WTC11 (cell line): ENCODE results near the gene GLI1. TPM values are rescaled to one million over a fixed set of nuclear protein-coding genes. Genes with fewer than 3 reads are reported as not detected.

Source experiments
- ATAC-seq: fragments of 200-7000 bp; cut with Tn5 transposase; 2 replicates; pipeline ENCODE4 v1.10.0; 2021; ENCODE audit warnings: mild to moderate bottlenecking, moderate library complexity
- CTCF ChIA-PET: fragments of 300-600 bp; sonication (Branson Sonifier 250); formaldehyde crosslinking; loops from one replicate; lab custom pipeline; 2021; ENCODE audit warnings: antibody characterized with exemption; lab: Charles Lee
- POLR2A ChIA-PET: fragments of 350-600 bp; sonication (Branson Sonifier 250); formaldehyde crosslinking; loops from one replicate; lab custom pipeline; 2021; ENCODE audit warnings: antibody characterized with exemption; lab: Charles Lee
- DNase-seq: peaks from one replicate; pipeline ENCODE4 v3.0.0; 2021; ENCODE audit warnings: low spot score
- H3K27ac Mint-ChIP-seq: 2 replicates; pipeline ENCODE4 v1.8.0; 2021; ENCODE audit warnings: mixed read lengths
- H3K27me3 Mint-ChIP-seq: 2 replicates; pipeline ENCODE4 v1.8.0; 2021; ENCODE audit warnings: low read depth, mild to moderate bottlenecking, moderate library complexity, mixed read lengths
- H3K36me3 Mint-ChIP-seq: 2 replicates; pipeline ENCODE4 v1.8.0; 2021; ENCODE audit warnings: mixed read lengths
- H3K4me1 Mint-ChIP-seq: 2 replicates; pipeline ENCODE4 v1.8.0; 2022; ENCODE audit warnings: mixed read lengths
- H3K4me3 Mint-ChIP-seq: 2 replicates; pipeline ENCODE4 v1.8.0; 2021; ENCODE audit warnings: mild to moderate bottlenecking, moderate library complexity, mixed read lengths
- H3K9me3 Mint-ChIP-seq: 2 replicates; pipeline ENCODE4 v1.8.0; 2021; ENCODE audit warnings: mixed read lengths
- CBFB ChIP-seq: sonication (generic); formaldehyde crosslinking; IDR thresholded peaks from 2 replicates; pipeline ENCODE4 v1.8.1; 2022; ENCODE audit warnings: mild to moderate bottlenecking, low read depth, missing genetic modification reagents
- CREM ChIP-seq: sonication (generic); formaldehyde crosslinking; IDR thresholded peaks from 2 replicates; pipeline ENCODE4 v1.8.1; 2022; ENCODE audit warnings: mild to moderate bottlenecking, missing genetic modification reagents, moderate library complexity
- FOXJ3 ChIP-seq: sonication (generic); formaldehyde crosslinking; IDR thresholded peaks from 2 replicates; pipeline ENCODE4 v1.9.0; 2021; ENCODE audit warnings: missing genetic modification reagents, mild to moderate bottlenecking, borderline replicate concordance
- KAT7 ChIP-seq: sonication (generic); formaldehyde crosslinking; IDR thresholded peaks from 2 replicates; pipeline ENCODE4 v1.8.1; 2023; ENCODE audit warnings: missing genetic modification reagents, mild to moderate bottlenecking, borderline replicate concordance
- NFATC4 ChIP-seq: fragments of 250-450 bp; sonication (Bioruptor Pico); IDR thresholded peaks from 2 replicates; pipeline ENCODE4 v1.9.0; 2021; ENCODE audit warnings: mild to moderate bottlenecking
- NR1H2 ChIP-seq: sonication (generic); formaldehyde crosslinking; IDR thresholded peaks from 2 replicates; pipeline ENCODE4 v1.9.0; 2021; ENCODE audit warnings: mild to moderate bottlenecking, moderate library complexity, missing genetic modification reagents
- RELA ChIP-seq: sonication (generic); formaldehyde crosslinking; IDR thresholded peaks from 2 replicates; pipeline ENCODE4 v1.8.1; 2022; ENCODE audit warnings: missing genetic modification reagents, mild to moderate bottlenecking, borderline replicate concordance
- SMAD4 ChIP-seq: sonication (generic); formaldehyde crosslinking; IDR thresholded peaks from 2 replicates; pipeline ENCODE4 v1.8.0; 2022; ENCODE audit warnings: mild to moderate bottlenecking, missing genetic modification reagents
- TEAD4 ChIP-seq: sonication (generic); formaldehyde crosslinking; IDR thresholded peaks from 2 replicates; pipeline ENCODE4 v1.8.0; 2022; ENCODE audit warnings: mild to moderate bottlenecking, missing genetic modification reagents
- ZBTB21 ChIP-seq: sonication (generic); formaldehyde crosslinking; IDR thresholded peaks from 2 replicates; pipeline ENCODE4 v1.8.1; 2023; ENCODE audit warnings: mild to moderate bottlenecking, missing genetic modification reagents, borderline replicate concordance
- ZNF219 ChIP-seq: sonication (generic); formaldehyde crosslinking; IDR thresholded peaks from 2 replicates; pipeline ENCODE4 v1.8.0; 2023; ENCODE audit warnings: missing genetic modification reagents, mild to moderate bottlenecking, borderline replicate concordance
- ZNF263 ChIP-seq: sonication (generic); formaldehyde crosslinking; IDR thresholded peaks from 2 replicates; pipeline ENCODE4 v1.8.1; 2022; ENCODE audit warnings: low read depth, mild to moderate bottlenecking, moderate library complexity, missing genetic modification reagents
- ZNF423 ChIP-seq: fragments of 250-450 bp; sonication (Bioruptor Pico); IDR thresholded peaks from 2 replicates; pipeline ENCODE4 v2.1.2; 2022; ENCODE audit warnings: mild to moderate bottlenecking, moderate library complexity
- total RNA-seq: library from RNA; stranded (reverse); gene quantifications from 3 replicates; pipeline ENCODE4 v1.2.3, GENCODE V29; 2021
- TF ChIP-seq, protein P1 (sequence below): fragments of 250-450 bp; sonication (Bioruptor Pico); IDR thresholded peaks from 2 replicates; pipeline ENCODE4 v1.8.0; 2021; ENCODE audit warnings: mild to moderate bottlenecking
- TF ChIP-seq, protein P2 (sequence below): sonication (generic); formaldehyde crosslinking; IDR thresholded peaks from 2 replicates; pipeline ENCODE4 v1.8.0; 2022; ENCODE audit warnings: mild to moderate bottlenecking, missing genetic modification reagents
- TF ChIP-seq, protein P3 (sequence below): sonication (generic); formaldehyde crosslinking; IDR thresholded peaks from 2 replicates; pipeline ENCODE4 v1.8.1; 2022; ENCODE audit warnings: mild to moderate bottlenecking, moderate library complexity, missing genetic modification reagents
- TF ChIP-seq, protein P4 (sequence below): sonication (generic); formaldehyde crosslinking; IDR thresholded peaks from 2 replicates; pipeline ENCODE4 v1.8.1; 2023; ENCODE audit warnings: mild to moderate bottlenecking, missing genetic modification reagents, moderate library complexity
- TF ChIP-seq, protein P5 (sequence below): sonication (generic); formaldehyde crosslinking; IDR thresholded peaks from 2 replicates; pipeline ENCODE4 v1.8.1; 2023; ENCODE audit warnings: mild to moderate bottlenecking, moderate library complexity, missing genetic modification reagents

The GLI1 gene
- total RNA-seq, 1 experiment from 2014 or later: 16.2 TPM

DNA sequence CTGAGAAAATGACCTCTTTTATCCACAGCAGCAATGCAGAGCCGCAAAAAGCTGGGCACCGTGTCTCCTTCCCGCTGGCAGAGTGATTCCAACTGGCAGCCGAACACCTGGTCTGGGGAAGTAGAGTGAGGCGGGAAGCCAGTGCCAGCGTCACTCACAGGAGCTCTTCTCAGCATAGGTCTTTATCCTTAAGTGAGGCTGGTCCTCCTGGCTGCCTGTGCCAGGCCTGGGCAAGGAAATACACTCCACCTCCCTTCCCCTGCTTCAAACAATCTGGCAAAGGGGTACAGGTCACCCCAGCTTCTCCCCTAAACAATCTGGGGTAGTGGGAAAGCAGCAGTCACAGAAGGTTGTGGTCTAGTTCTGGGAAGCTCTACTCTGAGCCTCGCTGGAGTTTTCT, 15.3 kb downstream of the GLI1 start:
- CTCF ChIA-PET: interaction anchor here (0.6 to 5.0 kb wide), 22 partner anchors 9 to 387 kb away, joined by 3 to 88 read pairs (median 4); partner anchors contain the start of genes ARHGEF25, GLI1, INHBE and LRP1
- TF ChIP-seq CBFB: no peak
- TF ChIP-seq NFATC4 (CRISPR knock-in tag): no peak
- TF ChIP-seq TEAD4 (CRISPR knock-in tag): no peak
- no peak for TF ChIP-seq FOXJ3 (CRISPR knock-in tag)
- no peak for TF ChIP-seq SMAD4 (CRISPR knock-in tag)
- no peak for TF ChIP-seq NR1H2 (CRISPR knock-in tag)
- POLR2A ChIA-PET: interaction anchor here (0.5 to 1.7 kb wide), 5 partner anchors 14 to 722 kb away, joined by 3 to 6 read pairs (median 3); no protein-coding TSS in a partner anchor
- Mint-ChIP-seq H3K9me3 (no peaks in the 10 kb centered on the region), H3K4me1 (peaks cover 31% of the 10 kb centered on the region), H3K27ac (no peak overlapping the region), H3K27me3 (peaks cover 89% of the 10 kb centered on the region), H3K4me3 (peak overlapping the region; percentile 77), H3K36me3 (no peaks in the 10 kb centered on the region)
- DNase-seq: no peak
- ATAC-seq: no peak; the same call in 1 of the 2 replicates

DNA sequence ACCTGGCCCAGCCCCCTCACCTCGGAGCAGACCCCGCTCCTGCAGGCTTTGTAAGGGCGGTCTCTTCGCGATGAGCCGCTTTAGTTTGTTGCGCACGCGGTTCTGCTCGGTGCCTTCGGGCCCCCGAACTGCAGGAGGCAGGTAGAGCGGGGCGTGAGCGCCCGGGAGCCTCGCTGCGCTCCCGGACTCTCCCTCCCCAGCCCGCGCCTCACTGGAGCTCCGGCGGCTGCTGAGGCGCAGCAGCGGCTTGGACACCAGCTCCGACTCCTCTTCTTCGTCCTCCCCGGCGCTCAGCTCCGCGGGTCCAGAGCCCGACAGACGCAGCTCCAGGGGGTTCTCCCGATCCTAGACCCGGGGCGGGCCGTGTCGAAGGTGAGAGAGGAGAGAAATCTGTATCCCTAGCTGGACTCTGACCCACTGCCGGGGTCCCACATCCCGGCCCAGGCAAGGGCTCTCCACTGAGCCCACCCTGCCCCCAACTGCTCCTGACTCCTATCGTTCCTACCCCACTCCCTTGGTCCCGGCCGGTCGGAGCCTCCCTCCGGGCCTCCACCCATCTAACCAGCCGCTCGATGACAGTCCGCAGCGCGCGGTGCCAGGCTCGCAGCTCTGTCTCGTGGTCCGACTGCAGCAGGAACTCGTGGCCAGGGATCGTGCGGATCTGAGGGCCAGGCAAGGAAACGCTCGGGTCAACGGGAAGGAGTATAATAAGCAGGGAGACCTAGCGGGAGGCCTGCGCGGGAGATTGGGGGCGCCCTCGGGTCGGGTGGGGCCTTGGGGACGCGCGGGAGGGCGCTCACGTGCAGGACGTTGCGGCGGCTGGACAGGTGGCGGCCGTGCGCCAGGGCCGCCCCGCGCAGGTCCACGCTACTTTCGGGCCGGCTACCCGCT, 15.9 kb downstream of the GLI1 start:
- Mint-ChIP-seq H3K4me3 (peak overlapping the region; percentile 77), H3K36me3 (no peaks in the 10 kb centered on the region)
- ATAC-seq: peak; percentile 34

More for the DNA sequence above, 15.9 kb downstream of the GLI1 start:
- ChIA-PET CTCF (interaction anchor here (0.5 to 5.0 kb wide), 26 partner anchors 8 to 388 kb away, joined by 3 to 88 read pairs (median 5); partner anchors contain the start of genes ARHGEF25, GLI1, INHBE and LRP1), POLR2A (interaction anchor here (0.6 to 1.7 kb wide), 5 partner anchors 12 to 723 kb away, joined by 3 to 8 read pairs (median 4); no protein-coding TSS in a partner anchor)
- peaks cover 95% of the 10 kb centered on the region for H3K27me3 Mint-ChIP-seq
- DNase-seq: peak; percentile 52
- H3K4me1 Mint-ChIP-seq: peaks cover 31% of the 10 kb centered on the region
- TF ChIP-seq KAT7: 0 out of 2 replicates have a peak, but pooled peaks have one; percentile 28
- TF ChIP-seq, protein P1, sequence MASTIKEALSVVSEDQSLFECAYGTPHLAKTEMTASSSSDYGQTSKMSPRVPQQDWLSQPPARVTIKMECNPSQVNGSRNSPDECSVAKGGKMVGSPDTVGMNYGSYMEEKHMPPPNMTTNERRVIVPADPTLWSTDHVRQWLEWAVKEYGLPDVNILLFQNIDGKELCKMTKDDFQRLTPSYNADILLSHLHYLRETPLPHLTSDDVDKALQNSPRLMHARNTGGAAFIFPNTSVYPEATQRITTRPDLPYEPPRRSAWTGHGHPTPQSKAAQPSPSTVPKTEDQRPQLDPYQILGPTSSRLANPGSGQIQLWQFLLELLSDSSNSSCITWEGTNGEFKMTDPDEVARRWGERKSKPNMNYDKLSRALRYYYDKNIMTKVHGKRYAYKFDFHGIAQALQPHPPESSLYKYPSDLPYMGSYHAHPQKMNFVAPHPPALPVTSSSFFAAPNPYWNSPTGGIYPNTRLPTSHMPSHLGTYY (CRISPR knock-in tag): no peak
- peak; percentile 74; the same call in 1 of the 2 replicates for TF ChIP-seq RELA (CRISPR knock-in tag)
- no peak for TF ChIP-seq ZNF219 (CRISPR knock-in tag)
- 0 out of 2 replicates have a peak, but pooled peaks have one; percentile 43 for TF ChIP-seq CREM (CRISPR knock-in tag)
- TF ChIP-seq ZNF263 (CRISPR knock-in tag): peak; percentile 73
- TF ChIP-seq, protein P2, sequence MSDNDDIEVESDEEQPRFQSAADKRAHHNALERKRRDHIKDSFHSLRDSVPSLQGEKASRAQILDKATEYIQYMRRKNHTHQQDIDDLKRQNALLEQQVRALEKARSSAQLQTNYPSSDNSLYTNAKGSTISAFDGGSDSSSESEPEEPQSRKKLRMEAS: peak; percentile 45; the same call in 1 of the 2 replicates
- TF ChIP-seq, protein P3, sequence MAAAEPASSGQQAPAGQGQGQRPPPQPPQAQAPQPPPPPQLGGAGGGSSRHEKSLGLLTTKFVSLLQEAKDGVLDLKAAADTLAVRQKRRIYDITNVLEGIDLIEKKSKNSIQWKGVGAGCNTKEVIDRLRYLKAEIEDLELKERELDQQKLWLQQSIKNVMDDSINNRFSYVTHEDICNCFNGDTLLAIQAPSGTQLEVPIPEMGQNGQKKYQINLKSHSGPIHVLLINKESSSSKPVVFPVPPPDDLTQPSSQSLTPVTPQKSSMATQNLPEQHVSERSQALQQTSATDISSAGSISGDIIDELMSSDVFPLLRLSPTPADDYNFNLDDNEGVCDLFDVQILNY (CRISPR knock-in tag): 0 out of 2 replicates have a peak, but pooled peaks have one; percentile 59
- TF ChIP-seq, protein P4, sequence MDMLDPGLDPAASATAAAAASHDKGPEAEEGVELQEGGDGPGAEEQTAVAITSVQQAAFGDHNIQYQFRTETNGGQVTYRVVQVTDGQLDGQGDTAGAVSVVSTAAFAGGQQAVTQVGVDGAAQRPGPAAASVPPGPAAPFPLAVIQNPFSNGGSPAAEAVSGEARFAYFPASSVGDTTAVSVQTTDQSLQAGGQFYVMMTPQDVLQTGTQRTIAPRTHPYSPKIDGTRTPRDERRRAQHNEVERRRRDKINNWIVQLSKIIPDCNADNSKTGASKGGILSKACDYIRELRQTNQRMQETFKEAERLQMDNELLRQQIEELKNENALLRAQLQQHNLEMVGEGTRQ (CRISPR knock-in tag): peak; percentile 9; the same call in 1 of the 2 replicates
- no peak for TF ChIP-seq SMAD4 (CRISPR knock-in tag)
- TF ChIP-seq ZNF423: peak; percentile 7; the same call in 1 of the 2 replicates
- TF ChIP-seq, protein P5, sequence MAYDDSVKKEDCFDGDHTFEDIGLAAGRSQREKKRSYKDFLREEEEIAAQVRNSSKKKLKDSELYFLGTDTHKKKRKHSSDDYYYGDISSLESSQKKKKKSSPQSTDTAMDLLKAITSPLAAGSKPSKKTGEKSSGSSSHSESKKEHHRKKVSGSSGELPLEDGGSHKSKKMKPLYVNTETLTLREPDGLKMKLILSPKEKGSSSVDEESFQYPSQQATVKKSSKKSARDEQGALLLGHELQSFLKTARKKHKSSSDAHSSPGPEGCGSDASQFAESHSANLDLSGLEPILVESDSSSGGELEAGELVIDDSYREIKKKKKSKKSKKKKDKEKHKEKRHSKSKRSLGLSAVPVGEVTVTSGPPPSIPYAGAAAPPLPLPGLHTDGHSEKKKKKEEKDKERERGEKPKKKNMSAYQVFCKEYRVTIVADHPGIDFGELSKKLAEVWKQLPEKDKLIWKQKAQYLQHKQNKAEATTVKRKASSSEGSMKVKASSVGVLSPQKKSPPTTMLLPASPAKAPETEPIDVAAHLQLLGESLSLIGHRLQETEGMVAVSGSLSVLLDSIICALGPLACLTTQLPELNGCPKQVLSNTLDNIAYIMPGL: peak; percentile 57; the same call in 1 of the 2 replicates
- 0 out of 2 replicates have a peak, but pooled peaks have one; percentile 55 for TF ChIP-seq ZBTB21 (CRISPR knock-in tag)
- no peaks in the 10 kb centered on the region for H3K9me3 Mint-ChIP-seq
- H3K27ac Mint-ChIP-seq: no peak overlapping the region
